Mucosa of rectum (tissue), 2 donors: Measurements from ENCODE around the gene ZNF292.
A peak's percentile ranks its signal among the peaks of the same experiment; 100 is the strongest.

Experiments used
- H3K27ac ChIP-seq, 2 donors: one replicate each; pipeline ENCODE4 v1.7.0; 2013; ENCODE audit warnings: inconsistent platforms in 2 of 2, low read depth in 2 of 2, low read length in 2 of 2
- H3K27me3 ChIP-seq, 2 donors: one replicate each; pipeline ENCODE4 v1.7.0; 2013; ENCODE audit warnings: low read length in 2 of 2; ENCODE audit not compliant: control insufficient read depth in 2 of 2, insufficient read depth in 2 of 2
- H3K36me3 ChIP-seq, 2 donors: one replicate each; pipeline ENCODE4 v1.7.0; 2013; ENCODE audit warnings: low read length in 2 of 2; ENCODE audit not compliant: control insufficient read depth in 2 of 2, insufficient read depth in 2 of 2
- H3K4me1 ChIP-seq, 2 donors: one replicate each; pipeline ENCODE4 v1.7.0; 2013; ENCODE audit warnings: low read length in 2 of 2, mild to moderate bottlenecking in 1 of 2; ENCODE audit not compliant: control insufficient read depth in 2 of 2, insufficient read depth in 2 of 2
- H3K4me3 ChIP-seq, 2 donors: one replicate each; pipeline ENCODE4 v1.7.0; 2013; ENCODE audit warnings: low read length in 2 of 2
- H3K9ac ChIP-seq, 2 donors: one replicate each; pipeline ENCODE4 v1.7.0; 2013; ENCODE audit warnings: low read length in 2 of 2, low read depth in 1 of 2, mild to moderate bottlenecking in 1 of 2
- H3K9me3 ChIP-seq, 2 donors: one replicate each; pipeline ENCODE4 v1.7.0; 2013; ENCODE audit warnings: low read length in 2 of 2; ENCODE audit not compliant: control insufficient read depth in 2 of 2
- donor health status: healthy.
- donor health status: Normal muscosa, but diverticular disease.

ZNF292 gene

GRCh38 chr6:87154993-87155841 lies at the start of gene ZNF292:
ZNF292 (plus strand) TSS chr6:87155565; CDS start chr6:87155592, 27 bp downstream.
- Histone ChIP-seq H3K9ac (peak within 1 kb of the TSS; percentile 77 to 90), H3K27me3 (no peaks in the 10 kb centered on the region), H3K4me3 (peak within 1 kb of the TSS; percentile 85 to 95), H3K9me3 (no peaks in the 10 kb centered on the region), H3K36me3 (no peaks in the 10 kb centered on the region), H3K4me1 (peaks cover 8 to 18% of the 10 kb centered on the region in 2 donors), H3K27ac (peak within 1 kb of the TSS; percentile 90 to 96)

- H3K36me3 ChIP-seq = no peaks in the 10 kb centered on the region
- H3K27me3 ChIP-seq = no peaks in the 10 kb centered on the region
- no peak overlapping the region for H3K4me3 ChIP-seq
- no peaks in the 10 kb centered on the region for H3K9me3 ChIP-seq
- H3K9ac ChIP-seq = no peak overlapping the region
- H3K27ac ChIP-seq = no peak overlapping the region
- no peaks in the 10 kb centered on the region for H3K4me1 ChIP-seq
Observed at GRCh38 chr6:87105823-87106222, 49.5 kb upstream of the ZNF292 start.

GRCh38 chr6:87110636-87111035 lies 44.7 kb upstream of the ZNF292 start:
- H3K4me3 ChIP-seq = no peak overlapping the region
- no peaks in the 10 kb centered on the region for H3K36me3 ChIP-seq
- no peaks in the 10 kb centered on the region for H3K27me3 ChIP-seq
- H3K27ac ChIP-seq = no peak overlapping the region
- H3K4me1 ChIP-seq = no peaks in the 10 kb centered on the region
- H3K9me3 ChIP-seq = no peaks in the 10 kb centered on the region
- H3K9ac ChIP-seq = no peak overlapping the region

GRCh38 chr6:87115402-87116135 lies 39.8 kb upstream of the ZNF292 start:
- Histone ChIP-seq H3K27ac (no peak overlapping the region), H3K4me1 (no peaks in the 10 kb centered on the region), H3K9ac (no peak overlapping the region), H3K27me3 (no peaks in the 10 kb centered on the region), H3K9me3 (no peaks in the 10 kb centered on the region), H3K36me3 (no peaks in the 10 kb centered on the region), H3K4me3 (no peak overlapping the region)

GRCh38 chr6:87116922-87117321 lies 38.4 kb upstream of the ZNF292 start:
- Histone ChIP-seq H3K4me3 (no peak overlapping the region), H3K4me1 (no peaks in the 10 kb centered on the region), H3K9me3 (no peaks in the 10 kb centered on the region)

GRCh38 chr6:87118054-87118453 lies 37.3 kb upstream of the ZNF292 start:
- Histone ChIP-seq H3K9ac (no peak overlapping the region), H3K4me3 (no peak overlapping the region), H3K27ac (no peak overlapping the region), H3K36me3 (no peaks in the 10 kb centered on the region), H3K27me3 (no peaks in the 10 kb centered on the region), H3K9me3 (no peaks in the 10 kb centered on the region), H3K4me1 (no peaks in the 10 kb centered on the region)

More at GRCh38 chr6:87116922-87117321, 38.4 kb upstream of the ZNF292 start:
- Histone ChIP-seq H3K27me3 (no peaks in the 10 kb centered on the region), H3K9ac (no peak overlapping the region), H3K36me3 (no peaks in the 10 kb centered on the region), H3K27ac (no peak overlapping the region)

GRCh38 chr6:87122477-87122876 lies 32.9 kb upstream of the ZNF292 start:
- H3K4me3 ChIP-seq = no peak overlapping the region
- H3K9me3 ChIP-seq = no peaks in the 10 kb centered on the region
- H3K4me1 ChIP-seq = no peaks in the 10 kb centered on the region

GRCh38 chr6:87124074-87124473 lies 31.3 kb upstream of the ZNF292 start:
- H3K27ac ChIP-seq = no peak overlapping the region
- H3K9ac ChIP-seq = no peak overlapping the region
- no peaks in the 10 kb centered on the region for H3K36me3 ChIP-seq
- no peaks in the 10 kb centered on the region for H3K9me3 ChIP-seq
- H3K4me3 ChIP-seq = no peak overlapping the region
- no peaks in the 10 kb centered on the region for H3K27me3 ChIP-seq
- no peaks in the 10 kb centered on the region for H3K4me1 ChIP-seq

More at GRCh38 chr6:87122477-87122876, 32.9 kb upstream of the ZNF292 start:
- no peak overlapping the region for H3K9ac ChIP-seq
- H3K27ac ChIP-seq = no peak overlapping the region
- H3K27me3 ChIP-seq = no peaks in the 10 kb centered on the region
- H3K36me3 ChIP-seq = no peaks in the 10 kb centered on the region

GRCh38 chr6:87126501-87126900 lies 28.9 kb upstream of the ZNF292 start:
- Histone ChIP-seq H3K27me3 (no peaks in the 10 kb centered on the region), H3K4me1 (no peaks in the 10 kb centered on the region), H3K9me3 (no peaks in the 10 kb centered on the region), H3K27ac (no peak overlapping the region), H3K4me3 (no peak overlapping the region), H3K36me3 (no peaks in the 10 kb centered on the region), H3K9ac (no peak overlapping the region)

GRCh38 chr6:87127737-87128136 lies 27.6 kb upstream of the ZNF292 start:
- Histone ChIP-seq H3K36me3 (no peaks in the 10 kb centered on the region), H3K4me3 (no peak overlapping the region), H3K4me1 (no peaks in the 10 kb centered on the region), H3K9me3 (no peaks in the 10 kb centered on the region), H3K27ac (no peak overlapping the region), H3K9ac (no peak overlapping the region), H3K27me3 (no peaks in the 10 kb centered on the region)
